ENCODE data around the gene TAS1R3. TPM values are rescaled to one million over a fixed set of nuclear protein-coding genes. Genes with fewer than 3 reads are reported as not detected.

The TAS1R3 gene
- total RNA-seq, 2 experiments from 2014 or later = 0.99 to 1.1 TPM

DNA sequence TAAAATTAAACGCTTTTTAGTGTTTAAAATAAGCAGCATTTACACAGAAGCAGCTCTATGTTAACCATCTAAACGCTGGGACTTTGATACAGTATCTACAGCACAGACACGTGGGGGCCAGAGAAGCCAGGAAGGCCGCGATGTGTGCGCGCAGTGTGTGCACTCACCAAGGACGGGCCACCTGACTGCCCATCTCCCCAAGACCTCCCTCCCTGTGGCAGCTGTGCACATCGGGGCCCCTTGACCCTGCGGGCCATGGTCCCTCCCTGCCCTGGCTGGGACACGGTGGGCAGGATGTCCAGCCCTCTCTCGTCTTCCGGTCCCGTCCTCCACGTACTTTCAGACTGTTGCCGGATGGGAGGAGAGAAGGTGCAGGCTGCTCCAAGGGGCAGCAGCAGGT, 4.2 kb downstream of the TAS1R3 start:
- H3K36me3 ChIP-seq (ENCODE audit: insufficient read depth, low read length) = peaks cover 3% of the 10 kb centered on the region; the same call in 1 of the 2 replicates
- H3K4me1 ChIP-seq (ENCODE audit: insufficient read depth, low read length, poor library complexity, severe bottlenecking) = no peaks in the 10 kb centered on the region
- POLR2A ChIA-PET = no interaction called here
- no peaks in the 10 kb centered on the region for H3K9me2 ChIP-seq (ENCODE audit: insufficient read depth, low read length)
- intact Hi-C loops (cut with micrococcal nuclease; ENCODE audit: unreplicated experiment) = no loop called here
- H3K9me3 ChIP-seq (ENCODE audit: low read length) = no peaks in the 10 kb centered on the region
- CTCF ChIA-PET (ENCODE audit: unreplicated experiment) = no interaction called here
- TF ChIP-seq, protein P1, sequence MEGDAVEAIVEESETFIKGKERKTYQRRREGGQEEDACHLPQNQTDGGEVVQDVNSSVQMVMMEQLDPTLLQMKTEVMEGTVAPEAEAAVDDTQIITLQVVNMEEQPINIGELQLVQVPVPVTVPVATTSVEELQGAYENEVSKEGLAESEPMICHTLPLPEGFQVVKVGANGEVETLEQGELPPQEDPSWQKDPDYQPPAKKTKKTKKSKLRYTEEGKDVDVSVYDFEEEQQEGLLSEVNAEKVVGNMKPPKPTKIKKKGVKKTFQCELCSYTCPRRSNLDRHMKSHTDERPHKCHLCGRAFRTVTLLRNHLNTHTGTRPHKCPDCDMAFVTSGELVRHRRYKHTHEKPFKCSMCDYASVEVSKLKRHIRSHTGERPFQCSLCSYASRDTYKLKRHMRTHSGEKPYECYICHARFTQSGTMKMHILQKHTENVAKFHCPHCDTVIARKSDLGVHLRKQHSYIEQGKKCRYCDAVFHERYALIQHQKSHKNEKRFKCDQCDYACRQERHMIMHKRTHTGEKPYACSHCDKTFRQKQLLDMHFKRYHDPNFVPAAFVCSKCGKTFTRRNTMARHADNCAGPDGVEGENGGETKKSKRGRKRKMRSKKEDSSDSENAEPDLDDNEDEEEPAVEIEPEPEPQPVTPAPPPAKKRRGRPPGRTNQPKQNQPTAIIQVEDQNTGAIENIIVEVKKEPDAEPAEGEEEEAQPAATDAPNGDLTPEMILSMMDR (conservative IDR thresholded peaks at IDR 0.05; ENCODE audit: low read length) = no peak
- TF ChIP-seq EZH2phosphoT487 (IDR thresholded peaks at IDR 0.05; ENCODE audit: borderline replicate concordance, low read depth, low read length) = no peak
- H2AFZ ChIP-seq (ENCODE audit: low read length) = no peak overlapping the region
- no peak overlapping the region for H3K4me3 ChIP-seq (ENCODE audit: low read depth, low read length, poor library complexity, severe bottlenecking)
- BruUV-seq (replicated peaks) = no TSS peak
- H3K4me2 ChIP-seq (ENCODE audit: low read length) = no peak overlapping the region
- H3K79me2 ChIP-seq (ENCODE audit: insufficient read depth, low read depth, low read length) = no peaks in the 10 kb centered on the region
- DNase-seq (ENCODE audit: low spot score) = no peak
- no peaks in the 10 kb centered on the region for H4K20me1 ChIP-seq (ENCODE audit: insufficient read depth, low read length)
- H3K27ac ChIP-seq (ENCODE audit: low read depth, low read length, poor library complexity, severe bottlenecking) = no peak overlapping the region

- Histone ChIP-seq H3K27ac (ENCODE audit: low read depth, low read length, poor library complexity, severe bottlenecking) (no peak overlapping the region), H3K4me2 (ENCODE audit: low read length) (no peak overlapping the region), H3K79me2 (ENCODE audit: insufficient read depth, low read depth, low read length) (no peaks in the 10 kb centered on the region), H3K4me3 (ENCODE audit: low read depth, low read length, poor library complexity, severe bottlenecking) (no peak overlapping the region), H3K9me3 (ENCODE audit: low read length) (no peaks in the 10 kb centered on the region), H2AFZ (ENCODE audit: low read length) (no peak overlapping the region), H3K9me2 (ENCODE audit: insufficient read depth, low read length) (no peaks in the 10 kb centered on the region), H3K4me1 (ENCODE audit: insufficient read depth, low read length, poor library complexity, severe bottlenecking) (no peaks in the 10 kb centered on the region), H4K20me1 (ENCODE audit: insufficient read depth, low read length) (no peaks in the 10 kb centered on the region), H3K36me3 (ENCODE audit: insufficient read depth, low read length) (peaks cover 3% of the 10 kb centered on the region; the same call in 1 of the 2 replicates)
- TF ChIP-seq, protein P1 (conservative IDR thresholded peaks at IDR 0.05; ENCODE audit: low read length) = no peak
- no peak for TF ChIP-seq EZH2phosphoT487 (IDR thresholded peaks at IDR 0.05; ENCODE audit: borderline replicate concordance, low read depth, low read length)
- no peak for DNase-seq (ENCODE audit: low spot score)
- intact Hi-C loops (cut with micrococcal nuclease; ENCODE audit: unreplicated experiment) = no loop called here
- CTCF ChIA-PET (ENCODE audit: unreplicated experiment) = no interaction called here
- POLR2A ChIA-PET = no interaction called here
- no TSS peak for BruUV-seq (replicated peaks)
Measured at GRCh38 chr1:1335792-1336248, 4.7 kb downstream of the TAS1R3 start.

GRCh38 chr1:1336446-1336845, 5.4 kb downstream of the TAS1R3 start:
- ChIA-PET CTCF (ENCODE audit: unreplicated experiment) (no interaction called here), POLR2A (no interaction called here)
- Histone ChIP-seq H2AFZ (ENCODE audit: low read length) (no peak overlapping the region), H3K9me3 (ENCODE audit: low read length) (no peaks in the 10 kb centered on the region), H3K79me2 (ENCODE audit: insufficient read depth, low read depth, low read length) (no peaks in the 10 kb centered on the region), H3K27ac (ENCODE audit: low read depth, low read length, poor library complexity, severe bottlenecking) (no peak overlapping the region), H3K4me1 (ENCODE audit: insufficient read depth, low read length, poor library complexity, severe bottlenecking) (no peaks in the 10 kb centered on the region), H3K4me3 (ENCODE audit: low read depth, low read length, poor library complexity, severe bottlenecking) (no peak overlapping the region), H3K36me3 (ENCODE audit: insufficient read depth, low read length) (peaks cover 8% of the 10 kb centered on the region), H4K20me1 (ENCODE audit: insufficient read depth, low read length) (no peaks in the 10 kb centered on the region), H3K4me2 (ENCODE audit: low read length) (no peak overlapping the region), H3K9me2 (ENCODE audit: insufficient read depth, low read length) (no peaks in the 10 kb centered on the region)
- intact Hi-C loops (cut with micrococcal nuclease; ENCODE audit: unreplicated experiment) = no loop called here
- DNase-seq (ENCODE audit: low spot score) = no peak
- no TSS peak for BruUV-seq (replicated peaks)
- no peak for TF ChIP-seq EZH2phosphoT487 (IDR thresholded peaks at IDR 0.05; ENCODE audit: borderline replicate concordance, low read depth, low read length)
- TF ChIP-seq, protein P1 (conservative IDR thresholded peaks at IDR 0.05; ENCODE audit: low read length) = no peak

Measured in OCI-LY7 (cell line).